NCI-H2196 (cell line): ENCODE results near the gene CHST8.
"Not testable (repeated sequence)": the region's sequence is repeated elsewhere in the genome, so short reads cannot be mapped to it uniquely, and the experiment has no call there.

Experiments
- DNase-seq: peaks from one replicate; lab custom pipeline; 2025; ENCODE audit not compliant: unreplicated experiment; lab: John Stamatoyannopoulos, UW

Gene CHST8

GRCh38 chr19:33641261-33641660, 19.5 kb downstream of the CHST8 start:
- no peak for DNase-seq

- no peak for DNase-seq
These were observed 20.3 kb downstream of the CHST8 start for GRCh38 chr19:33641956-33642498.

GRCh38 chr19:33644284-33644836, 22.6 kb downstream of the CHST8 start:
- no peak for DNase-seq

GRCh38 chr19:33646306-33646705, 24.6 kb downstream of the CHST8 start:
- no peak for DNase-seq

- DNase-seq, result no peak
These were observed 25.4 kb downstream of the CHST8 start for GRCh38 chr19:33647146-33647545.

GRCh38 chr19:33649627-33650305, 28.0 kb downstream of the CHST8 start:
- no peak for DNase-seq

GRCh38 chr19:33653684-33654083, 31.9 kb downstream of the CHST8 start:
- DNase-seq, result no peak

GRCh38 chr19:33654840-33655508, 33.2 kb downstream of the CHST8 start:
- no peak for DNase-seq

GRCh38 chr19:33659835-33660234, 38.1 kb downstream of the CHST8 start:
- no peak for DNase-seq

GRCh38 chr19:33660410-33661124, 38.8 kb downstream of the CHST8 start:
- no peak for DNase-seq

- DNase-seq, result no peak
These were observed 39.6 kb downstream of the CHST8 start for GRCh38 chr19:33661336-33661735.

- DNase-seq, result no peak
These were observed 40.8 kb downstream of the CHST8 start for GRCh38 chr19:33662391-33663092.

GRCh38 chr19:33663316-33663715, 41.6 kb downstream of the CHST8 start:
- not testable (repeated sequence) for DNase-seq

- no peak for DNase-seq
These were observed 43.0 kb downstream of the CHST8 start for GRCh38 chr19:33664744-33665143.

- DNase-seq, result no peak
These were observed 44.2 kb downstream of the CHST8 start for GRCh38 chr19:33665776-33666595.

- no peak for DNase-seq
These were observed 45.4 kb downstream of the CHST8 start for GRCh38 chr19:33667141-33667650.

GRCh38 chr19:33667881-33668280, 46.1 kb downstream of the CHST8 start:
- no peak for DNase-seq

- DNase-seq, result no peak
These were observed 47.2 kb downstream of the CHST8 start for GRCh38 chr19:33668968-33669367.

GRCh38 chr19:33669376-33669775, 47.6 kb downstream of the CHST8 start:
- no peak for DNase-seq

- DNase-seq, result no peak
These were observed 48.6 kb downstream of the CHST8 start for GRCh38 chr19:33670398-33670797.
